Keratinocyte (primary cell): ENCODE results near the gene ADCY5. TPM values are rescaled to one million over a fixed set of nuclear protein-coding genes. Genes with fewer than 3 reads are reported as not detected.

ENCODE experiments used
- DNase-seq: peaks from one replicate; pipeline ENCODE4 v3.0.0-alpha.2; 2011; ENCODE audit warnings: low read depth, missing footprints, low spot score
- FAIRE-seq: peaks from 2 replicates; lab custom pipeline; 2011; peaks lifted over from hg19 to GRCh38; lab: Jason Lieb, UNC
- H2AFZ ChIP-seq: 2 replicates; pipeline ENCODE4 v1.6.0; 2012; ENCODE audit warnings: low read length, control low read depth, inconsistent platforms; ENCODE audit not compliant: control insufficient read depth
- H3K27ac ChIP-seq: 2 replicates; pipeline ENCODE4 v1.5.1; 2011; ENCODE audit warnings: low read length; ENCODE audit not compliant: control insufficient read depth, insufficient read depth
- H3K27me3 ChIP-seq: 3 replicates; pipeline ENCODE4 v1.6.0; 2011; ENCODE audit warnings: low read length; ENCODE audit not compliant: control insufficient read depth, insufficient read depth; ENCODE audit errors: extremely low read depth
- H3K36me3 ChIP-seq, 2 experiments: 2 replicates in 1 of 2; 3 replicates in 1 of 2; pipeline ENCODE4 v1.5.1; 2011; ENCODE audit warnings: low read length in 2 of 2, mild to moderate bottlenecking in 1 of 2; ENCODE audit not compliant: control insufficient read depth in 2 of 2, insufficient read depth in 2 of 2; ENCODE audit errors: extremely low read depth in 1 of 2
- H3K4me1 ChIP-seq: 3 replicates; pipeline ENCODE4 v1.5.1; 2011; ENCODE audit warnings: low read length; ENCODE audit not compliant: control insufficient read depth, insufficient read depth; ENCODE audit errors: extremely low read depth
- H3K4me2 ChIP-seq: 3 replicates; pipeline ENCODE4 v1.6.0; 2011; ENCODE audit warnings: low read depth, low read length; ENCODE audit not compliant: control insufficient read depth, insufficient read depth; ENCODE audit errors: extremely low read depth
- H3K4me3 ChIP-seq, 3 experiments: fragments of 200-600 bp in 1 of 3; sonication (generic) in 1 of 3; 2 replicates in 2 of 3; 3 replicates in 1 of 3; pipeline ENCODE4 v1.5.1; 2011 to 2016; ENCODE audit warnings: low read length in 3 of 3, mild to moderate bottlenecking in 3 of 3, control low read depth in 2 of 3, inconsistent platforms in 1 of 3, low read depth in 1 of 3, mixed read lengths in 1 of 3, mixed run types in 1 of 3, moderate library complexity in 1 of 3; ENCODE audit not compliant: control insufficient read depth in 2 of 3, insufficient read depth in 2 of 3; ENCODE audit errors: extremely low read depth in 1 of 3
- H3K79me2 ChIP-seq: 2 replicates; pipeline ENCODE4 v1.6.0; 2012; ENCODE audit warnings: low read length; ENCODE audit not compliant: control insufficient read depth, insufficient read depth
- H3K9ac ChIP-seq: 3 replicates; pipeline ENCODE4 v1.6.0; 2011; ENCODE audit warnings: low read length; ENCODE audit not compliant: control insufficient read depth, insufficient read depth; ENCODE audit errors: extremely low read depth
- H3K9me1 ChIP-seq: 3 replicates; pipeline ENCODE4 v1.6.0; 2011; ENCODE audit warnings: low read length; ENCODE audit not compliant: control insufficient read depth, insufficient read depth; ENCODE audit errors: extremely low read depth
- H3K9me3 ChIP-seq: 2 replicates; pipeline ENCODE4 v1.5.1; 2012; ENCODE audit warnings: low read depth, low read length; ENCODE audit not compliant: control insufficient read depth
- H4K20me1 ChIP-seq: 3 replicates; pipeline ENCODE4 v1.6.0; 2011; ENCODE audit warnings: low read length; ENCODE audit not compliant: control insufficient read depth, insufficient read depth; ENCODE audit errors: extremely low read depth
- EZH2 ChIP-seq: IDR thresholded peaks from one replicate; pipeline ENCODE4 v1.6.1; 2012; ENCODE audit warnings: inconsistent platforms, mild to moderate bottlenecking, low read length, moderate library complexity
- dilution Hi-C: fragments of 300-500 bp; cut with MboI; formaldehyde crosslinking; loops from one replicate; pipeline ENCODE4 v1.7.0; 2020; ENCODE audit warnings: low sequenced_read_pairs; ENCODE audit not compliant: extremely low pct_ligation_motif_present
- polyA plus RNA-seq, 5 experiments: library from polyadenylated mRNA; depleted of rRNA in 3 of 5; stranded (reverse) in 3 of 5; stranded (forward) in 1 of 5; unstranded in 1 of 5; fragments of >200 nt; gene quantifications; 1 replicate in 1 of 5; 2 replicates in 3 of 5; 3 replicates in 1 of 5; pipeline versions ENCODE4 v1.2.1 to v1.2.3, GENCODE V29; 2011 to 2012; ENCODE audit warnings: missing spikeins in 2 of 5, low read depth in 1 of 5, low replicate concordance in 1 of 5
- TF ChIP-seq, protein P1 (sequence below), 3 experiments: IDR thresholded peaks in 1 of 3; conservative IDR thresholded peaks in 1 of 3; optimal IDR thresholded peaks in 1 of 3; 2 replicates in 2 of 3; 3 replicates in 1 of 3; pipeline versions ENCODE3 to v1.5.1; 2011; ENCODE audit warnings: low read length in 3 of 3, mild to moderate bottlenecking in 3 of 3, moderate library complexity in 2 of 3, control low read depth in 1 of 3, inconsistent platforms in 1 of 3; ENCODE audit not compliant: insufficient read depth in 2 of 3; ENCODE audit errors: extremely low read depth in 1 of 3

Gene ADCY5
- polyA plus RNA-seq, 1 donor (not counting 4 experiments of a cell fraction or from before 2014, with no cell fraction given): not detected

DNA sequence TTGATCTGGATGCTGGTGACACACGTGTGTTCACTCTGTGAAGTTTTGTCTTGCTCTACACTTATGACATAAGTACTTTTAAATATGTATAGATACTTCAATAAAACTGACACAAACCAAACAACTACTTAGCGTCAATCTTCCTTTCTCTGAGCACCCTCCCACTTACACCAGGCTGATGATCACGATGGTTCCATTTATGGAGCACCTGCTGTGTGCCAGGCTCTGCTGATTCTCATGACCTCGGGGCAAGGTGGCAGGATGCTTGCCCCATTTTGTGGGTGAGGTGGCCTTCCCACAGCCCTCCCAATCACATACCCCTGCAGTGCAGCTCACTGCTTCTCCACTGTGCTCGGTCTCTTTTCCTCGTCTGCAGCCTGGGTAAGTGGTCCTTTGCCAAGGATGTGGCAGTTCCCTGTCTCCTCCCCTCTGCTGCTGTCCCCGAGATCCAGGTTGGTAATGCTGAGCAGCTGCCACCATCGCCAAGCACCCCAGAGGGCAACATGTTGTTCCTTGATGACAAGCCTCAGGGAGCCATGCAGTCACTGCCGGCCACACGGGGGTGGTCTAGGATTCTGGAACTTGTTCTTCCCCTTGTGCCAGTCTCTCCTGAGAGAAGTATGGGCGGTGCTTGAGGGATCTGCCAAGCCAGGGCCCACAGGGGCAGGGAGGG is 20.6 kb upstream of the ADCY5 start:
- no peak for DNase-seq
- peaks cover 22% of the 10 kb centered on the region for H3K27me3 ChIP-seq
- no peak overlapping the region for H3K9ac ChIP-seq
- H3K79me2 ChIP-seq: no peaks in the 10 kb centered on the region
- H3K4me1 ChIP-seq: no peaks in the 10 kb centered on the region
- FAIRE-seq: no peak
- dilution Hi-C loops: no loop called here
- H3K9me1 ChIP-seq: no peaks in the 10 kb centered on the region
- no peak for TF ChIP-seq EZH2
- TF ChIP-seq, protein P1, sequence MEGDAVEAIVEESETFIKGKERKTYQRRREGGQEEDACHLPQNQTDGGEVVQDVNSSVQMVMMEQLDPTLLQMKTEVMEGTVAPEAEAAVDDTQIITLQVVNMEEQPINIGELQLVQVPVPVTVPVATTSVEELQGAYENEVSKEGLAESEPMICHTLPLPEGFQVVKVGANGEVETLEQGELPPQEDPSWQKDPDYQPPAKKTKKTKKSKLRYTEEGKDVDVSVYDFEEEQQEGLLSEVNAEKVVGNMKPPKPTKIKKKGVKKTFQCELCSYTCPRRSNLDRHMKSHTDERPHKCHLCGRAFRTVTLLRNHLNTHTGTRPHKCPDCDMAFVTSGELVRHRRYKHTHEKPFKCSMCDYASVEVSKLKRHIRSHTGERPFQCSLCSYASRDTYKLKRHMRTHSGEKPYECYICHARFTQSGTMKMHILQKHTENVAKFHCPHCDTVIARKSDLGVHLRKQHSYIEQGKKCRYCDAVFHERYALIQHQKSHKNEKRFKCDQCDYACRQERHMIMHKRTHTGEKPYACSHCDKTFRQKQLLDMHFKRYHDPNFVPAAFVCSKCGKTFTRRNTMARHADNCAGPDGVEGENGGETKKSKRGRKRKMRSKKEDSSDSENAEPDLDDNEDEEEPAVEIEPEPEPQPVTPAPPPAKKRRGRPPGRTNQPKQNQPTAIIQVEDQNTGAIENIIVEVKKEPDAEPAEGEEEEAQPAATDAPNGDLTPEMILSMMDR (optimal IDR thresholded peaks at IDR 0.05 in 1 of 3, IDR thresholded peaks at IDR 0.05 in 1 of 3, conservative IDR thresholded peaks at IDR 0.05 in 1 of 3; ENCODE audit: extremely low read depth in 1 of 3, insufficient read depth in 2 of 3, low read length in 3 of 3): no peak
- H3K27ac ChIP-seq: no peak overlapping the region
- H3K36me3 ChIP-seq: no peaks in the 10 kb centered on the region
- no peak overlapping the region for H2AFZ ChIP-seq
- H4K20me1 ChIP-seq: no peaks in the 10 kb centered on the region
- H3K4me3 ChIP-seq: no peak overlapping the region
- no peaks in the 10 kb centered on the region for H3K9me3 ChIP-seq
- H3K4me2 ChIP-seq: no peak overlapping the region

DNA sequence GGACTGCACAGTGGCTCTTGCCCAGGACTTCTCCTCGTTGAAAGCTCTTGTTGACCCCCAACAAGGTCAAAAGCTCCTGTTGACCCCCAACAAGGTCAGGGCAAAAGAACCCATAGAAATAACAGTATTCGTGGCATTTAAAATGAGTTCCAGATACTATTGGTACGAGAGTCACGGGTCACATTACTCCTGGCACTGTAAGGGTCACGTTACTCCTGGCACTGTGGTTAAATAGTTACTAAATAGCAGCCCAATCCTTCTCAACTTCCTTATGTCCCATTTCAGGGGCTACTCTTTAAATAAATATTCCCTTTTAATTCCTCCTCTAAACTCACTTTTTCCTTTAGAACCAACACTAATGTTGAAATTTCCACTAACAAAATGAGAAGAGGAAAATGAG is 18.2 kb upstream of the ADCY5 start:
- DNase-seq (no peak), FAIRE-seq (no peak)
- H3K27me3 ChIP-seq: peaks cover 30% of the 10 kb centered on the region

More for the DNA sequence above, 18.2 kb upstream of the ADCY5 start:
- no peaks in the 10 kb centered on the region for H4K20me1 ChIP-seq
- dilution Hi-C loops: no loop called here
- H3K27ac ChIP-seq: no peak overlapping the region
- H3K9ac ChIP-seq: no peak overlapping the region
- H3K9me3 ChIP-seq: no peaks in the 10 kb centered on the region
- no peak for TF ChIP-seq EZH2
- TF ChIP-seq, protein P1 (optimal IDR thresholded peaks at IDR 0.05 in 1 of 3, IDR thresholded peaks at IDR 0.05 in 1 of 3, conservative IDR thresholded peaks at IDR 0.05 in 1 of 3; ENCODE audit: extremely low read depth in 1 of 3, insufficient read depth in 2 of 3, low read length in 3 of 3): no peak
- H2AFZ ChIP-seq: no peak overlapping the region
- H3K4me3 ChIP-seq: no peak overlapping the region
- no peaks in the 10 kb centered on the region for H3K36me3 ChIP-seq
- no peaks in the 10 kb centered on the region for H3K4me1 ChIP-seq
- H3K9me1 ChIP-seq: no peaks in the 10 kb centered on the region
- no peaks in the 10 kb centered on the region for H3K79me2 ChIP-seq
- no peak overlapping the region for H3K4me2 ChIP-seq
